AG08396 (cell line): ENCODE results near the gene RAE1.

Source experiments
- DNase-seq: peaks from one replicate; pipeline ENCODE4 v3.0.0; 2012; ENCODE audit warnings: low spot score, mixed read lengths

The RAE1 gene

GRCh38 chr20:57400231-57400701 is 49.2 kb downstream of the RAE1 start:
- DNase-seq, result no peak

- no peak for DNase-seq
These were observed 49.9 kb downstream of the RAE1 start for GRCh38 chr20:57400821-57401564.

GRCh38 chr20:57401565-57401918 is 50.5 kb downstream of the RAE1 start:
- DNase-seq, result no peak

- no peak for DNase-seq
These were observed 51.4 kb downstream of the RAE1 start for GRCh38 chr20:57402206-57403125.

GRCh38 chr20:57403216-57403615 is 52.2 kb downstream of the RAE1 start:
- DNase-seq, result no peak

GRCh38 chr20:57404006-57404405 is 53.0 kb downstream of the RAE1 start:
- no peak for DNase-seq

GRCh38 chr20:57404419-57405072 is 53.5 kb downstream of the RAE1 start:
- no peak for DNase-seq

GRCh38 chr20:57405236-57406016 is 54.4 kb downstream of the RAE1 start:
- DNase-seq, result no peak

- no peak for DNase-seq
These were observed 56.5 kb downstream of the RAE1 start for GRCh38 chr20:57407541-57407956.

- no peak for DNase-seq
These were observed 57.1 kb downstream of the RAE1 start for GRCh38 chr20:57408131-57408530.

GRCh38 chr20:57408536-57409233 is 57.6 kb downstream of the RAE1 start:
- DNase-seq, result no peak

GRCh38 chr20:57409316-57409671 is 58.2 kb downstream of the RAE1 start:
- no peak for DNase-seq

- DNase-seq, result no peak
These were observed 58.8 kb downstream of the RAE1 start for GRCh38 chr20:57409672-57410397.

GRCh38 chr20:57410398-57410920 is 59.4 kb downstream of the RAE1 start:
- DNase-seq, result no peak

GRCh38 chr20:57410924-57411323 is 59.9 kb downstream of the RAE1 start:
- no peak for DNase-seq

GRCh38 chr20:57411406-57412283 is 60.6 kb downstream of the RAE1 start:
- no peak for DNase-seq

GRCh38 chr20:57412347-57413029 is 61.4 kb downstream of the RAE1 start:
- DNase-seq, result no peak

GRCh38 chr20:57413986-57414385 is 62.9 kb downstream of the RAE1 start:
- DNase-seq, result no peak
